Stimulated activated CD4-positive, alpha-beta T cell treated with anti-CD3 and anti-CD28 coated beads, Interleukin-4, amount 100 ng/mL, for 24 hours (primary cell): ENCODE data around the gene SHB.

Experiments used
- DNase-seq: peaks from one replicate; pipeline ENCODE4 v3.0.0-alpha.2; 2020

SHB gene

GRCh38 chr9:37926737-37927118, 142.3 kb downstream of the SHB start:
- DNase-seq, result no peak

GRCh38 chr9:37925786-37926736, 143.0 kb downstream of the SHB start:
- DNase-seq, result no peak

GRCh38 chr9:37925006-37925405, 144.0 kb downstream of the SHB start:
- no peak for DNase-seq

- DNase-seq, result no peak
Observed at GRCh38 chr9:37924538-37924937, 144.5 kb downstream of the SHB start.

GRCh38 chr9:37923796-37924427, 145.1 kb downstream of the SHB start:
- DNase-seq, result no peak

GRCh38 chr9:37923118-37923795, 145.8 kb downstream of the SHB start:
- no peak for DNase-seq

- DNase-seq, result no peak
Observed at GRCh38 chr9:37922363-37923117, 146.5 kb downstream of the SHB start.

GRCh38 chr9:37921546-37922300, 147.3 kb downstream of the SHB start:
- DNase-seq, result no peak

GRCh38 chr9:37921168-37921510, 147.9 kb downstream of the SHB start:
- no peak for DNase-seq

GRCh38 chr9:37920471-37921167, 148.4 kb downstream of the SHB start:
- no peak for DNase-seq

- no peak for DNase-seq
Observed at GRCh38 chr9:37919956-37920335, 149.1 kb downstream of the SHB start.

- DNase-seq, result no peak
Observed at GRCh38 chr9:37919246-37919955, 149.6 kb downstream of the SHB start.

- DNase-seq, result no peak
Observed at GRCh38 chr9:37918665-37919170, 150.3 kb downstream of the SHB start.

- no peak for DNase-seq
Observed at GRCh38 chr9:37917801-37918664, 151.0 kb downstream of the SHB start.

- no peak for DNase-seq
Observed at GRCh38 chr9:37917313-37917731, 151.7 kb downstream of the SHB start.

GRCh38 chr9:37916471-37917312, 152.3 kb downstream of the SHB start:
- no peak for DNase-seq

- DNase-seq, result no peak
Observed at GRCh38 chr9:37915911-37916470, 153.0 kb downstream of the SHB start.

GRCh38 chr9:37914701-37915358, 154.2 kb downstream of the SHB start:
- no peak for DNase-seq
